Kidney (tissue), 14 donors: Measurements from ENCODE around the gene GATA6. TPM values are rescaled to one million over a fixed set of nuclear protein-coding genes. Genes with fewer than 3 reads are reported as not detected.
A peak's percentile ranks its signal among the peaks of the same experiment; 100 is the strongest.

ENCODE experiments used
- DNase-seq, 5 donors: peaks; one replicate each; pipeline ENCODE4 v3.0.0-alpha.2; 2013 to 2020
- FAIRE-seq: peaks from 2 replicates; lab custom pipeline; 2012; peaks lifted over from hg19 to GRCh38; lab: Jason Lieb, UNC
- H3K27ac ChIP-seq, 2 donors: one replicate each; pipeline ENCODE4 v1.7.0; 2013; ENCODE audit warnings: low read depth in 2 of 2, low read length in 2 of 2, inconsistent platforms in 1 of 2
- H3K27me3 ChIP-seq: one replicate; pipeline ENCODE4 v1.7.1; 2013; ENCODE audit warnings: low read length, inconsistent platforms; ENCODE audit not compliant: control insufficient read depth, insufficient read depth
- H3K36me3 ChIP-seq, 3 donors: one replicate each; pipeline versions ENCODE4 v1.7.0 to v1.7.1; 2013; ENCODE audit warnings: low read length in 3 of 3, control low read depth in 1 of 3, inconsistent platforms in 1 of 3; ENCODE audit not compliant: insufficient read depth in 3 of 3, control insufficient read depth in 2 of 3
- H3K4me1 ChIP-seq, 3 donors: one replicate each; pipeline versions ENCODE4 v1.7.0 to v1.7.1; 2013; ENCODE audit warnings: low read length in 3 of 3, inconsistent platforms in 1 of 3, low read depth in 1 of 3; ENCODE audit not compliant: control insufficient read depth in 2 of 3, insufficient read depth in 2 of 3
- H3K4me3 ChIP-seq, 3 donors: one replicate each; pipeline versions ENCODE4 v1.7.0 to v1.8.1; 2013; ENCODE audit warnings: low read length in 3 of 3, control low read depth in 1 of 3, inconsistent platforms in 1 of 3
- H3K9ac ChIP-seq, 3 donors: one replicate each; pipeline versions ENCODE4 v1.7.0 to v1.7.1; 2013; ENCODE audit warnings: low read length in 3 of 3, control low read depth in 1 of 3, inconsistent platforms in 1 of 3
- H3K9me3 ChIP-seq, 3 donors: one replicate each; pipeline versions ENCODE4 v1.7.0 to v1.7.1; 2013; ENCODE audit warnings: low read length in 3 of 3, control low read depth in 1 of 3, inconsistent platforms in 1 of 3; ENCODE audit not compliant: control insufficient read depth in 2 of 3, insufficient read depth in 1 of 3
- intact Hi-C: fragments of 100-400 bp; cut with DNase I; formaldehyde crosslinking; loops from one replicate; pipeline ENCODE4 v1.11.1; 2022
- polyA plus RNA-seq: library from polyadenylated mRNA; stranded (reverse); fragments of 350-450 nt; fragmentation: Illumina TruSeq; extraction: RNeasy Lipid Tissue Mini Kit (QIAGEN cat#74804); gene quantifications from one replicate; pipeline ENCODE4 v1.2.3, GENCODE V29; 2014; ENCODE audit warnings: low read depth, low replicate concordance; ENCODE audit not compliant: insufficient read depth
- total RNA-seq: library from RNA; stranded (reverse); fragmentation: NEBNext Ultra II Directional; extraction: Animal tissue kit (Norgen Biotek cat#: 25700); gene quantifications from one replicate; pipeline ENCODE4 v1.2.1, GENCODE V29; 2021
- TF ChIP-seq, protein P1 (sequence below): IDR thresholded peaks from 3 replicates; pipeline ENCODE4 v1.5.1; 2012; ENCODE audit warnings: mild to moderate bottlenecking, moderate library complexity, borderline replicate concordance; ENCODE audit not compliant: insufficient read depth; ENCODE audit errors: extremely low read depth
- donor health status: control.
- donor health status: control.
- donor health status: control.
- donor health status: control.
- donor health status: control.
- donor health status: DM: yes; HTN: yes; CAD: no.
- donor health status: Normal renal cell carcinoma (clear cell type).

Gene GATA6
- total and polyA plus RNA-seq, 2 donors from 2014 or later: 1.7 to 10.9 TPM

DNA sequence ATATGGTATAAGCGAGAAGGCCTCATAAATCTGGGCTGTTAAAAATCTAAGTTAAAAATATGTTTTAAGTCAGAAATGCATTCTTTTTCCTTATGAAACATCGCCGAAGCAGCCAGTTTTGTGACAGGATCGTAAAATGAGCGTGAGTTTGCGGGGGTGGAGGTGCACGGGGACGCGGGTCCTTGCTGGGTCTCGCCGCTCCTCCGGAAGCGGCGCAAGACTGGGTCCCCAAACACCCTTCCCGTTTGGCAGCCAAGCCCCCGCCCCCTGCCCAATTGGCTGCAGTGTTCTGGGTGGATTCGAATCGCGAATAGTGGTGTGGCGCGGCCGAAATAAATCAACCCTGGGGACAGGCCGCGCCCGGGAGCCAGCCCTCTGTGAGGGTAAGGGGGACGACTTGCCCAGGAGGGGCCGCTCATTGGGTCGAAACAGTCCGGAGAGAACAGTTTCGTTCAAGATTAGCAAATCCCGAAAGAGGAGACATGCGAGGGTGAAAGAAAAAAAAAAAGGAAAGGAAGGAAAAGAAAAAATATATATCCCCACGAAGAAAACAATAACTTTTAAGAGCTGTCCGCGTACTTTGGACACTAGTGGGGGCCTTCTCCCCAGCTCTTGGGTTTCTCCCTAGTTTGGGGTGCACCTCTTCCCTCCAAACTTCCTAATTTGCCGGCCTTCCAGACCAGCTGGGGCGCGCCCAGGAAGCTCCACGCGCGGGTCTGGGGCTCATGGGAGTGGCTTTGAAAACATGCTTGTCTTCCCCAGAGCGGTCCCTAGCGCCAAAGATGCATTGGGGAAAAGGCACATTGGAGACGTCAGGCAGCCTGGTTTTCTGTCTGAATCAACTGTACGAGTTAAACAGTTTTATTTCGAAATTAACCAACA lies 3.1 kb upstream of the GATA6 start:
- Histone ChIP-seq H3K4me1 (peaks cover 0 to 7% (median 0%) of the 10 kb centered on the region in 3 donors), H3K27me3 (peaks cover 53% of the 10 kb centered on the region), H3K36me3 (no peaks in the 10 kb centered on the region), H3K27ac (peak overlapping the region; percentile 33 to 57), H3K9me3 (no peaks in the 10 kb centered on the region), H3K9ac (peak overlapping the region in 1 of 3 donors; percentile 31), H3K4me3 (peak overlapping the region in 2 of 3 donors; percentile 46 to 53)
- FAIRE-seq (no peak), DNase-seq (peak; percentile 54 to 90 (median 67))
- intact Hi-C loops: loop anchor here (10.0 kb wide), 1 partner anchor 398 kb away; no protein-coding TSS in a partner anchor
- TF ChIP-seq, protein P1, sequence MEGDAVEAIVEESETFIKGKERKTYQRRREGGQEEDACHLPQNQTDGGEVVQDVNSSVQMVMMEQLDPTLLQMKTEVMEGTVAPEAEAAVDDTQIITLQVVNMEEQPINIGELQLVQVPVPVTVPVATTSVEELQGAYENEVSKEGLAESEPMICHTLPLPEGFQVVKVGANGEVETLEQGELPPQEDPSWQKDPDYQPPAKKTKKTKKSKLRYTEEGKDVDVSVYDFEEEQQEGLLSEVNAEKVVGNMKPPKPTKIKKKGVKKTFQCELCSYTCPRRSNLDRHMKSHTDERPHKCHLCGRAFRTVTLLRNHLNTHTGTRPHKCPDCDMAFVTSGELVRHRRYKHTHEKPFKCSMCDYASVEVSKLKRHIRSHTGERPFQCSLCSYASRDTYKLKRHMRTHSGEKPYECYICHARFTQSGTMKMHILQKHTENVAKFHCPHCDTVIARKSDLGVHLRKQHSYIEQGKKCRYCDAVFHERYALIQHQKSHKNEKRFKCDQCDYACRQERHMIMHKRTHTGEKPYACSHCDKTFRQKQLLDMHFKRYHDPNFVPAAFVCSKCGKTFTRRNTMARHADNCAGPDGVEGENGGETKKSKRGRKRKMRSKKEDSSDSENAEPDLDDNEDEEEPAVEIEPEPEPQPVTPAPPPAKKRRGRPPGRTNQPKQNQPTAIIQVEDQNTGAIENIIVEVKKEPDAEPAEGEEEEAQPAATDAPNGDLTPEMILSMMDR: no peak

DNA sequence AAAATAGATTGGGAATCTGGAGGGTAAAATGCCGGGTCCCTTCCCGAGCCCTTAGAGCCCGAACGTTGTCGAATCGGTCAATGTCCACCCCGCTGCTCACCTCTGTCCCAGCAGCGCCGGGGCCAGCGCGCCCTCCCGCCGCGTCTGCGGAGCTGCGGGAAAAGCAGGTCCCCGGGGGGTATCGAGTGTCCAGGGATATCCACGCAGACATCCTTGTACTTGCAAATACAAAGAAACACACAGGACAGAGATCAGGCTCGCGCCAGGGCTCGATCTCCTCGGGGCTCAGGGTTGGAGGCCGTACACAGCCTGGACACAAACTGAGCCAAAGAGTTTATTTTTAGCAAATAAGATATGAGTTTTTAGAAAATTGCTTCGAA lies 2.3 kb upstream of the GATA6 start:
- no peak for FAIRE-seq
- DNase-seq: peak in 3 of 5 donors; percentile 48 to 63 (median 56)
- Histone ChIP-seq H3K9ac (peak overlapping the region in 1 of 3 donors; percentile 31), H3K27ac (peak overlapping the region; percentile 33 to 57), H3K9me3 (no peaks in the 10 kb centered on the region), H3K36me3 (no peaks in the 10 kb centered on the region), H3K27me3 (peaks cover 53% of the 10 kb centered on the region), H3K4me3 (peak overlapping the region in 2 of 3 donors; percentile 53 to 69), H3K4me1 (peaks cover 0 to 7% (median 0%) of the 10 kb centered on the region in 3 donors)
- intact Hi-C loops: loop anchor here (10.0 kb wide), 1 partner anchor 398 kb away; no protein-coding TSS in a partner anchor
- TF ChIP-seq, protein P1: no peak

DNA sequence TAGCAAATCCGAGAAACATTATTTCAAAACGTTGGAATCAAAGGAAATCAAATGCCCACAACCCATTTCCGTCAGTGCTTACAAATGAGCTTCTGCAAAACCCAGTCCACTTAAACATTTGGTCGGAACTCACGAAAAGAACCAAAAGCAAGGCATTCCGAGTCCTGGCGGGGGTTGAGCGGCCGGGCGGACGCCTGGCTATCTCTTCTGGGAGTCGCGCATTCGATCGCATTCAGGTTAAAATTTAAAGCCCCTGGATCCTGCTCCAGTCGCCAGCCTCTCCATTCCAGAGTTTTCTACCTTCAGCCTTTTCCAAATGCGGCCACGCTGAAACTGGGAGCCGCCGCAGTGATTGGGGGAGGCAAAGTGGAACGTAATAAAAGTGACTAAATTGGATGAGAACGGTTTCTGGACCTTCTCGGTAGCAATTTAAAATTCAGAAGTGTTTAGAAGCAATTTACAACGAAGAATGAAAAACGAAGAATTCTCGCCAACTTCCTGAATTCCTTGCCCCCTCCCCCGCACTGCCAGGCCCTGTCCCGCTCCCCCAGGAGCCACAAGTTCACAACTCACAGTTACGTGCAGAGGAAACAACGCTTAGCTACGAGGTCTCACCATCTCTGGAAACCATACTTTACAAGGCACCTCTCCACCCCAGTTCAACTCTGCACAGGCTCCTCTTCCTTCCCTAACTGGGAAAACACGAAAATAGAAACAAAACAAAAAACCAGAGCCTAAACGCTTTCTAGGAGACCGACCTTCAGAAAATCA lies 1.7 kb upstream of the GATA6 start:
- Histone ChIP-seq H3K9ac (peak overlapping the region in 1 of 3 donors; percentile 26), H3K36me3 (no peaks in the 10 kb centered on the region), H3K9me3 (no peaks in the 10 kb centered on the region), H3K27me3 (peaks cover 55% of the 10 kb centered on the region), H3K27ac (peak overlapping the region; percentile 33 to 55), H3K4me1 (peaks cover 0 to 7% (median 0%) of the 10 kb centered on the region in 3 donors), H3K4me3 (peak overlapping the region; percentile 9 to 69 (median 53))
- TF ChIP-seq, protein P1: no peak
- DNase-seq (peak in 4 of 5 donors; percentile 66 to 77 (median 68)), FAIRE-seq (no peak)
- intact Hi-C loops: loop anchor here (10.0 kb wide), 1 partner anchor 397 kb away; no protein-coding TSS in a partner anchor
